PC-9 (cell line): ENCODE measurements around the gene MAB21L1. TPM values are rescaled to one million over a fixed set of nuclear protein-coding genes. Genes with fewer than 3 reads are reported as not detected.

ENCODE experiments used
- BruUV-seq: library from RNA; stranded (reverse); fragments of 400-500 nt; replicated peaks from 2 replicates; lab custom pipeline; 2021; lab: Mats Ljungman, UMichigan
- CTCF ChIA-PET: fragments of 300-600 bp; sonication (Branson Sonifier 250); formaldehyde crosslinking; loops from one replicate; lab custom pipeline; 2022; ENCODE audit warnings: antibody characterized with exemption; lab: Charles Lee
- POLR2A ChIA-PET: fragments of 300-600 bp; sonication (Branson Sonifier 250); formaldehyde crosslinking; loops from one replicate; lab custom pipeline; 2022; ENCODE audit warnings: antibody characterized with exemption; ENCODE audit not compliant: unreplicated experiment; lab: Charles Lee
- DNase-seq, 2 experiments: peaks; one replicate each; pipeline versions ENCODE4 v3.0.0 to v3.0.0-alpha.2; 2015 to 2022; ENCODE audit warnings: mixed read lengths in 1 of 2
- H2AFZ ChIP-seq: fragments of 200-600 bp; sonication (generic); 2 replicates; pipeline ENCODE4 v1.8.1; 2017; ENCODE audit warnings: antibody characterized with exemption
- H3F3A ChIP-seq: fragments of 200-600 bp; sonication (generic); 2 replicates; pipeline ENCODE4 v1.8.1; 2017; ENCODE audit warnings: antibody characterized with exemption, mild to moderate bottlenecking, low read depth; ENCODE audit not compliant: insufficient read depth
- H3K27ac ChIP-seq: fragments of 200-600 bp; sonication (generic); 2 replicates; pipeline ENCODE4 v1.6.1; 2016; ENCODE audit warnings: mixed run types
- H3K27me3 ChIP-seq: fragments of 200-600 bp; sonication (generic); 2 replicates; pipeline ENCODE4 v1.6.1; 2016; ENCODE audit warnings: low read depth, mixed run types; ENCODE audit not compliant: insufficient read depth
- H3K36me3 ChIP-seq: fragments of 200-600 bp; sonication (generic); 2 replicates; pipeline ENCODE4 v1.6.1; 2016; ENCODE audit warnings: low read depth, mixed run types
- H3K4me1 ChIP-seq: fragments of 200-600 bp; sonication (generic); replicated peaks from 2 replicates; pipeline ENCODE4 v1.6.1; 2016; ENCODE audit warnings: mixed run types; ENCODE audit not compliant: insufficient read depth
- H3K4me2 ChIP-seq: fragments of 200-600 bp; sonication (generic); 2 replicates; pipeline ENCODE4 v1.6.1; 2017; ENCODE audit warnings: mixed run types
- H3K4me3 ChIP-seq: fragments of 200-600 bp; sonication (generic); 2 replicates; pipeline ENCODE4 v1.6.1; 2016; ENCODE audit warnings: mixed run types
- H3K79me2 ChIP-seq: fragments of 200-600 bp; sonication (generic); 2 replicates; pipeline ENCODE4 v1.6.1; 2017; ENCODE audit warnings: low read depth, mixed run types
- H3K9me2 ChIP-seq: fragments of 200-600 bp; sonication (generic); 2 replicates; pipeline ENCODE4 v1.8.1; 2017; ENCODE audit warnings: mild to moderate bottlenecking; ENCODE audit not compliant: insufficient read depth
- H3K9me3 ChIP-seq: fragments of 200-600 bp; sonication (generic); 2 replicates; pipeline ENCODE4 v1.8.1; 2016; ENCODE audit warnings: low read depth; ENCODE audit not compliant: insufficient read depth
- H4K20me1 ChIP-seq: fragments of 200-600 bp; sonication (generic); 2 replicates; pipeline ENCODE4 v1.8.1; 2017; ENCODE audit not compliant: insufficient read depth
- CTCF ChIP-seq: fragments of 200-600 bp; sonication (generic); conservative IDR thresholded peaks from 2 replicates; pipeline ENCODE4 v1.6.1; 2017; ENCODE audit warnings: mixed run types, antibody characterized with exemption, mild to moderate bottlenecking, moderate library complexity
- EZH2 ChIP-seq: fragments of 200-600 bp; sonication (generic); IDR thresholded peaks from 2 replicates; pipeline ENCODE4 v1.8.0; 2017; ENCODE audit warnings: antibody characterized with exemption, low read depth
- intact Hi-C: fragments of 100-400 bp; cut with micrococcal nuclease; formaldehyde crosslinking; loops from one replicate; pipeline ENCODE4 v1.10.0; 2022; ENCODE audit not compliant: unreplicated experiment
- total RNA-seq: library from RNA; stranded (reverse); gene quantifications from 2 replicates; pipeline ENCODE4 v1.2.3, GENCODE V29; 2021

The MAB21L1 gene
- total RNA-seq, 1 experiment from 2014 or later = not detected

GRCh38 chr13:35496761-35497386 lies 20.4 kb upstream of the MAB21L1 start:
- Histone ChIP-seq H3K36me3 (no peaks in the 10 kb centered on the region), H4K20me1 (no peaks in the 10 kb centered on the region), H3K4me1 (no peaks in the 10 kb centered on the region), H3K4me3 (no peak overlapping the region), H3K9me2 (no peaks in the 10 kb centered on the region), H3K4me2 (no peak overlapping the region), H3F3A (no peaks in the 10 kb centered on the region), H3K27me3 (no peaks in the 10 kb centered on the region), H3K79me2 (no peaks in the 10 kb centered on the region), H3K9me3 (no peaks in the 10 kb centered on the region), H3K27ac (no peak overlapping the region), H2AFZ (no peak overlapping the region)
- TF ChIP-seq CTCF = no peak
- no peak for TF ChIP-seq EZH2
- no peak for DNase-seq
- ChIA-PET CTCF (no interaction called here), POLR2A (no interaction called here)
- no TSS peak for BruUV-seq
- intact Hi-C loops = no loop called here

- no peaks in the 10 kb centered on the region for H3K36me3 ChIP-seq
- no peak overlapping the region for H3K4me3 ChIP-seq
- TF ChIP-seq CTCF (no peak), EZH2 (no peak)
- intact Hi-C loops = no loop called here
- no peaks in the 10 kb centered on the region for H4K20me1 ChIP-seq
- H3K79me2 ChIP-seq = no peaks in the 10 kb centered on the region
- CTCF ChIA-PET = no interaction called here
- H3F3A ChIP-seq = no peaks in the 10 kb centered on the region
- no peaks in the 10 kb centered on the region for H3K9me3 ChIP-seq
- no peak overlapping the region for H3K4me2 ChIP-seq
- H2AFZ ChIP-seq = no peak overlapping the region
- H3K27ac ChIP-seq = no peak overlapping the region
- no TSS peak for BruUV-seq
- no peaks in the 10 kb centered on the region for H3K9me2 ChIP-seq
- no peaks in the 10 kb centered on the region for H3K4me1 ChIP-seq
- POLR2A ChIA-PET = no interaction called here
- no peak for DNase-seq
- no peaks in the 10 kb centered on the region for H3K27me3 ChIP-seq
These were observed 19.5 kb upstream of the MAB21L1 start for GRCh38 chr13:35496006-35496405.

- Histone ChIP-seq H2AFZ (no peak overlapping the region), H3K4me2 (no peak overlapping the region), H3K4me3 (no peak overlapping the region), H3K27ac (no peak overlapping the region), H3K9me2 (0 out of 2 replicates have a peak, but pooled peaks cover 6% of the 10 kb centered on the region), H3F3A (no peaks in the 10 kb centered on the region), H4K20me1 (no peaks in the 10 kb centered on the region), H3K36me3 (no peaks in the 10 kb centered on the region), H3K9me3 (no peaks in the 10 kb centered on the region), H3K79me2 (no peaks in the 10 kb centered on the region), H3K4me1 (no peaks in the 10 kb centered on the region), H3K27me3 (no peaks in the 10 kb centered on the region)
- no peak for TF ChIP-seq CTCF
- no peak for TF ChIP-seq EZH2
- no peak for DNase-seq
- POLR2A ChIA-PET = no interaction called here
- no TSS peak for BruUV-seq
- CTCF ChIA-PET = no interaction called here
- intact Hi-C loops = no loop called here
These were observed 12.6 kb upstream of the MAB21L1 start for GRCh38 chr13:35489050-35489449.
